Sigmoid colon (tissue), 7 donors: ENCODE data around the gene NAT10. TPM values are rescaled to one million over a fixed set of nuclear protein-coding genes. Genes with fewer than 3 reads are reported as not detected.

ENCODE experiments used
- DNase-seq: peaks from one replicate; pipeline ENCODE4 v3.0.0-alpha.2; 2019
- H3K27ac ChIP-seq, 4 donors: fragments of 200-600 bp; sonication (generic); one replicate each; pipeline ENCODE4 v1.5.1; 2016 to 2019; ENCODE audit warnings: mild to moderate bottlenecking in 1 of 4
- H3K27me3 ChIP-seq, 3 donors: fragments of 200-600 bp; sonication (generic); one replicate each; pipeline ENCODE4 v1.5.1; 2019; ENCODE audit warnings: mild to moderate bottlenecking in 1 of 3
- H3K36me3 ChIP-seq, 4 donors: fragments of 200-600 bp; sonication (generic); one replicate each; pipeline ENCODE4 v1.5.1; 2016 to 2019
- H3K4me1 ChIP-seq, 4 donors: fragments of 200-600 bp; sonication (generic); one replicate each; pipeline ENCODE4 v1.5.1; 2017 to 2019
- H3K4me3 ChIP-seq, 4 donors: fragments of 200-600 bp; sonication (generic); one replicate each; pipeline ENCODE4 v1.5.1; 2017 to 2019; ENCODE audit warnings: mild to moderate bottlenecking in 2 of 4, moderate library complexity in 1 of 4
- H3K9me3 ChIP-seq, 4 donors: fragments of 200-600 bp in 3 of 4; sonication (generic) in 3 of 4; one replicate each; pipeline versions ENCODE4 v1.5.1 to v1.6.1; 2013 to 2019
- EP300 ChIP-seq, 4 donors: sonication (generic); formaldehyde crosslinking; IDR thresholded peaks; one replicate each; pipeline ENCODE4 v1.6.1; 2017; ENCODE audit warnings: antibody characterized with exemption in 4 of 4
- POLR2A ChIP-seq, 2 donors: fragments of 450-650 bp; IDR thresholded peaks; one replicate each; pipeline ENCODE4 v1.6.1; 2016; ENCODE audit warnings: antibody characterized with exemption in 2 of 2, mild to moderate bottlenecking in 2 of 2, moderate library complexity in 2 of 2
- POLR2AphosphoS5 ChIP-seq, 4 donors: sonication (generic); formaldehyde crosslinking; IDR thresholded peaks; one replicate each; pipeline ENCODE4 v1.6.1; 2017; ENCODE audit warnings: antibody characterized with exemption in 4 of 4
- WGBS, 2 donors: extraction: QIAGEN DNeasy Blood & Tissue Kit; methylation state at CpG; one replicate each; pipeline ENCODE4 v1.1.7; 2013; 5-methylcytosine and 5-hydroxymethylcytosine counted together
- intact Hi-C: fragments of 100-400 bp; cut with DNase I; formaldehyde crosslinking; loops from one replicate; pipeline ENCODE4 v1.15.1; 2023
- polyA plus RNA-seq, 3 donors: library from polyadenylated mRNA; stranded (reverse); fragments of 200-250 nt; gene quantifications; one replicate each; pipeline ENCODE4 v1.2.3, GENCODE V29; 2013
- total RNA-seq, 4 donors: library from RNA; depleted of rRNA; stranded (reverse); fragments of >200 nt; gene quantifications; one replicate each; pipeline ENCODE4 v1.1.0, GENCODE V29; 2016
- TF ChIP-seq, protein P1 (sequence below), 4 experiments: fragments of 450-650 bp in 3 of 4; fragments of 200-600 bp in 1 of 4; IDR thresholded peaks; one replicate each; pipeline ENCODE4 v1.5.1; 2016 to 2019; ENCODE audit warnings: antibody characterized with exemption in 4 of 4, mild to moderate bottlenecking in 3 of 4, moderate library complexity in 2 of 4
- donor health status: healthy with polysubstance abuse.
- donor health status: Bipolar disorder and iron deficiency.
- donor health status: healthy.

Gene NAT10
- total and polyA plus RNA-seq, 7 donors, result 5.3 to 35.4 (median 17.4) TPM

DNA sequence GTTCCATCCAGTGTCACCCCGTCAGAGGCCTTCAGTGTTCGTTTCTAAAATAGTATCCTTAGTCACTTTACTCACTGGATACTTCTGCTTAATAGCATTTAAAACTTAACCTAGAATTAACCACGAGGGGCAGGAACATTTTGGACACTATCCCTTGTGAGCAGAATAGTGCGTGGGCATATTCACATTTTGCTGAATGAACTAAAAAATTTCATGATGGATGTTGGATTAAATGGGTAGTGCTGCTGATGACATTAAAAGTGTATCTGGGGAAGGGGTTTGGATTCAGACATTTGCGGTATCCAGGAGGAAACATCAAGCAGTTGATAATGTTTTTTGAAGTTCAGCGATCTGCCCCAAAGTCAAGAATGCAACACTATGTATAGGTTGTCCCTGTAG, 750 bp upstream of the NAT10 start:
- Histone ChIP-seq H3K27ac (peak overlapping the region; percentile 87 to 95 (median 92)), H3K9me3 (no peaks in the 10 kb centered on the region), H3K36me3 (peaks cover 5 to 43% (median 21%) of the 10 kb centered on the region in 4 donors), H3K27me3 (no peaks in the 10 kb centered on the region), H3K4me1 (peaks cover 0 to 29% (median 21%) of the 10 kb centered on the region in 4 donors), H3K4me3 (peak overlapping the region; percentile 82 to 89 (median 84))
- 13 to 21% methylated on average over 6 of the region's 6 CpGs for WGBS, 2 donors
- TF ChIP-seq POLR2AphosphoS5 (IDR thresholded peaks at IDR 0.05) (no peak), EP300 (IDR thresholded peaks at IDR 0.05) (no peak), POLR2A (IDR thresholded peaks at IDR 0.05) (no peak)
- TF ChIP-seq, protein P1, sequence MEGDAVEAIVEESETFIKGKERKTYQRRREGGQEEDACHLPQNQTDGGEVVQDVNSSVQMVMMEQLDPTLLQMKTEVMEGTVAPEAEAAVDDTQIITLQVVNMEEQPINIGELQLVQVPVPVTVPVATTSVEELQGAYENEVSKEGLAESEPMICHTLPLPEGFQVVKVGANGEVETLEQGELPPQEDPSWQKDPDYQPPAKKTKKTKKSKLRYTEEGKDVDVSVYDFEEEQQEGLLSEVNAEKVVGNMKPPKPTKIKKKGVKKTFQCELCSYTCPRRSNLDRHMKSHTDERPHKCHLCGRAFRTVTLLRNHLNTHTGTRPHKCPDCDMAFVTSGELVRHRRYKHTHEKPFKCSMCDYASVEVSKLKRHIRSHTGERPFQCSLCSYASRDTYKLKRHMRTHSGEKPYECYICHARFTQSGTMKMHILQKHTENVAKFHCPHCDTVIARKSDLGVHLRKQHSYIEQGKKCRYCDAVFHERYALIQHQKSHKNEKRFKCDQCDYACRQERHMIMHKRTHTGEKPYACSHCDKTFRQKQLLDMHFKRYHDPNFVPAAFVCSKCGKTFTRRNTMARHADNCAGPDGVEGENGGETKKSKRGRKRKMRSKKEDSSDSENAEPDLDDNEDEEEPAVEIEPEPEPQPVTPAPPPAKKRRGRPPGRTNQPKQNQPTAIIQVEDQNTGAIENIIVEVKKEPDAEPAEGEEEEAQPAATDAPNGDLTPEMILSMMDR (IDR thresholded peaks at IDR 0.05), result no peak
- intact Hi-C loops, result loop anchor here (1.0 to 10.0 kb wide), 5 partner anchors 52 to 812 kb away; partner anchors contain the start of genes ABTB2, APIP and PDHX
- DNase-seq, result no peak

DNA sequence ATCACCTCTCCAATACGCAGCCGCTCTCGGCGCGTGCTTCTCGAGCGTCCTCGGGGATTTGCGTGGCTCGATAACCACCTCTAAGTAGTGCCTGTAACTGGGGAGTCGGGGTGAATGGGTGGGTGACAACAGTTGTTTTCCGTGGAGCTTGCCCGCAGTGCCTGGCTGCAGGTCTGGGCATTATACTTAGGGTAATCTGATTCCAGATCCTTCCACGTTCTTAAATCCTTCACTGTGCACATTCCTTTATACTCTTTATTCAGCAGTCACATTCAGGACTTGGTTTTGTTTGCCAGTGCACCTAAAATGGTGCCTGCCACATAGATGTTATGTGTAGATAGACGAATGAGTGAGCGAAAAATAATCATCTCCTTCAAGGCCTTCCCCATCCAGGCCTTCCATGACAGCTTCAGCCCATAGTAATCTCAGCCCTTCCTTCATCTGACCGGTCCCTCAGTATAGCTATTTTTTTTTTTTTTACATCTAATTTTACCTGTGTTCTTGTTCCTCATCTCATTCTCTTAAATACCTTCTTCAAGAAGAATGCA, 602 bp downstream of the NAT10 start:
- peaks cover 0 to 29% (median 21%) of the 10 kb centered on the region in 4 donors for H3K4me1 ChIP-seq
- DNase-seq, result no peak
- TF ChIP-seq EP300 (IDR thresholded peaks at IDR 0.05), result no peak
- TF ChIP-seq POLR2A (IDR thresholded peaks at IDR 0.05), result no peak
- TF ChIP-seq POLR2AphosphoS5 (IDR thresholded peaks at IDR 0.05), result no peak
- TF ChIP-seq, protein P1 (IDR thresholded peaks at IDR 0.05), result no peak
- peak overlapping the region; percentile 82 to 89 (median 84) for H3K4me3 ChIP-seq
- H3K36me3 ChIP-seq, result peaks cover 0 to 43% (median 18%) of the 10 kb centered on the region in 4 donors
- H3K27me3 ChIP-seq, result no peaks in the 10 kb centered on the region
- H3K27ac ChIP-seq, result peak overlapping the region; percentile 87 to 95 (median 92)
- 1 to 2% methylated on average over 17 of the region's 17 CpGs for WGBS, 2 donors
- no peaks in the 10 kb centered on the region for H3K9me3 ChIP-seq
- intact Hi-C loops, result loop anchor here (1.0 to 10.0 kb wide), 5 partner anchors 54 to 811 kb away; partner anchors contain the start of genes ABTB2, APIP and PDHX

DNA sequence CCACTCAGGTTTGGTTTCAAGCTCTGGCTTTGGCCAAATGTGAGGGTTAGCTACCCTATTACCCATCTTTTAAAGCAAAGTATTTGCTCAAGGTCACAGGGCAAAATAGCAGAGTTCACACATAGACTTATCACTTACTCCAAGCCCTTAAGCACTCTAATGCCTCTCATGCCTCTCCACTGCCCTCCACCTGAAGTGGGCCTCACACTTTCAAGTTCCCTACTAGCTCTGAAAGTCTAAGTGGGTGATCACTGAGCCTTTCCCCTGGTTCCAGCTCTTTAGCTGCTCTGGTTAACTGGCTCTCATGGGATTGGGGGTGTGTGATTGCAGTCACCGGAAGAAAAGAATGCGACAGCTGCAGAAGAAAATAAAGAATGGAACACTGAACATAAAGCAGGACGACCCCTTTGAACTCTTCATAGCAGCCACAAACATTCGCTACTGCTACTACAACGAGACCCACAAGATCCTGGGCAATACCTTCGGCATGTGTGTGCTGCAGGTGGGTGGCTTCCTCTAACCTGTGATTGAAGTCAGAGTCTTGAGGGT, 6.4 kb downstream of the NAT10 start:
- 96 to 97% methylated on average over 6 of the region's 6 CpGs for WGBS, 2 donors
- peaks cover 0 to 12% (median 8%) of the 10 kb centered on the region in 4 donors for H3K4me1 ChIP-seq
- H3K27me3 ChIP-seq, result no peaks in the 10 kb centered on the region
- TF ChIP-seq EP300 (IDR thresholded peaks at IDR 0.05) (no peak), POLR2AphosphoS5 (IDR thresholded peaks at IDR 0.05) (no peak), POLR2A (IDR thresholded peaks at IDR 0.05) (no peak)
- TF ChIP-seq, protein P1 (IDR thresholded peaks at IDR 0.05), result no peak
- no peak overlapping the region for H3K27ac ChIP-seq
- H3K36me3 ChIP-seq, result peaks cover 28 to 89% (median 59%) of the 10 kb centered on the region in 4 donors
- no peak overlapping the region for H3K4me3 ChIP-seq
- intact Hi-C loops, result no loop called here
- H3K9me3 ChIP-seq, result no peaks in the 10 kb centered on the region
- DNase-seq, result no peak

DNA sequence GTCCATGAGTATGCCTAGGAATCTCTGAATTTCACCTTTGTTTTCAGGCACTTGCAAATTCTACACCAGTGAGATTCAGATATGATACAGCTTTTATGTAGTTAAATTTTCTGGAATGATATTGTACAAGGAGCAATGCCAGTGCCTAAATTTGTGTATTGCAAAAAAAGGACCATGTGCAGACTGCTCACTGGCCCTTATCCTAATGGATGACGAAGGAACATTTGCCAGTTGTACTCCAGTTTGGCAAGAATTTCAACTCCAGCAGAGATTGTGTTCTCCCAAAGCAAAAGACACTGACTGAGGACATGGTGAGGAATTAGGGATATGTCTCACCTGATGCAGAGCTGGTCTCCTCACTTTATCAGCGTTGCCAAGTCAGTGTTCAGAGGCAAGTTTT, 8.6 kb downstream of the NAT10 start:
- Histone ChIP-seq H3K27ac (no peak overlapping the region), H3K9me3 (no peaks in the 10 kb centered on the region), H3K27me3 (no peaks in the 10 kb centered on the region), H3K4me1 (no peaks in the 10 kb centered on the region), H3K4me3 (no peak overlapping the region), H3K36me3 (peaks cover 31 to 100% (median 71%) of the 10 kb centered on the region in 4 donors)
- intact Hi-C loops, result no loop called here
- TF ChIP-seq EP300 (IDR thresholded peaks at IDR 0.05) (no peak), POLR2A (IDR thresholded peaks at IDR 0.05) (no peak), POLR2AphosphoS5 (IDR thresholded peaks at IDR 0.05) (no peak)
- TF ChIP-seq, protein P1 (IDR thresholded peaks at IDR 0.05), result no peak
- 94 to 95% methylated on average over 2 of the region's 2 CpGs for WGBS, 2 donors
- no peak for DNase-seq
